Ovary (tissue), 9 donors: ENCODE measurements around the gene PCBP3. TPM values are rescaled to one million over a fixed set of nuclear protein-coding genes. Genes with fewer than 3 reads are reported as not detected.

Experiments
- DNase-seq, 5 donors: peaks; one replicate each; pipeline ENCODE4 v3.0.0-alpha.2; 2019 to 2020
- H3K27ac ChIP-seq, 2 donors: fragments of 200-600 bp; one replicate each; pipeline versions ENCODE4 v1.5.1 to v1.8.0; 2019 to 2022
- H3K27me3 ChIP-seq: fragments of 200-600 bp; one replicate; pipeline ENCODE4 v1.8.0; 2022
- H3K36me3 ChIP-seq: fragments of 200-600 bp; sonication (generic); one replicate; pipeline ENCODE4 v1.5.1; 2019
- H3K4me1 ChIP-seq: one replicate; pipeline ENCODE4 v1.8.1; 2013; ENCODE audit warnings: mild to moderate bottlenecking, moderate library complexity; ENCODE audit not compliant: insufficient read depth
- H3K4me3 ChIP-seq: fragments of 200-600 bp; sonication (generic); one replicate; pipeline ENCODE4 v1.5.1; 2017
- H3K9me3 ChIP-seq, 2 donors: fragments of 200-600 bp in 1 of 2; sonication (generic) in 1 of 2; one replicate each; pipeline versions ENCODE4 v1.5.1 to v1.8.1; 2013 to 2019; ENCODE audit warnings: mild to moderate bottlenecking in 1 of 2, moderate library complexity in 1 of 2
- EP300 ChIP-seq: sonication (generic); formaldehyde crosslinking; IDR thresholded peaks from one replicate; pipeline ENCODE4 v1.6.1; 2017; ENCODE audit warnings: antibody characterized with exemption
- POLR2A ChIP-seq: fragments of 450-650 bp; IDR thresholded peaks from one replicate; pipeline ENCODE4 v1.6.1; 2017; ENCODE audit warnings: antibody characterized with exemption, mild to moderate bottlenecking, moderate library complexity
- WGBS, 3 donors: extraction: QIAGEN DNeasy Blood & Tissue Kit in 1 of 3; methylation state at CpG; one replicate each; pipeline versions ENCODE4 v1.1.5 to v1.1.7; 2013 to 2017; 5-methylcytosine and 5-hydroxymethylcytosine counted together
- intact Hi-C, 4 donors: fragments of 100-400 bp; cut with DNase I; formaldehyde crosslinking; loops; one replicate each; pipeline versions ENCODE4 v1.11.0 to v1.15.1; 2022 to 2023
- polyA plus RNA-seq, 2 donors: library from polyadenylated mRNA; stranded (reverse); fragments of 200-250 nt in 1 of 2; fragments of 350-450 nt in 1 of 2; fragmentation: Illumina TruSeq in 1 of 2; extraction: RNeasy Lipid Tissue Mini Kit (QIAGEN cat#74804) in 1 of 2; gene quantifications; one replicate each; pipeline ENCODE4 v1.2.3, GENCODE V29; 2013 to 2014
- total RNA-seq, 7 donors: library from RNA; depleted of rRNA in 2 of 7; stranded (reverse); fragments of >200 nt in 2 of 7; fragmentation: NEBNext Ultra II Directional in 3 of 7; extraction: Animal tissue kit (Norgen Biotek cat#: 25700) in 3 of 7; gene quantifications; one replicate each; pipeline versions ENCODE4 v1.1.0 to v1.2.4, GENCODE V29; 2016 to 2023
- TF ChIP-seq, protein P1 (sequence below), 3 donors: fragments of 450-650 bp in 2 of 3; fragments of 200-600 bp in 1 of 3; IDR thresholded peaks; one replicate each; pipeline versions ENCODE4 v1.5.1 to v1.8.0; 2016 to 2022; ENCODE audit warnings: antibody characterized with exemption in 3 of 3, mild to moderate bottlenecking in 1 of 3
- donor health status: DM: no; HTN: no; CAD: no; lungs with moderate emphysema.
- donor health status: DM: no; HTN: no; CAD: no.
- donor health status: Bipolar disorder and iron deficiency.
- donor health status: DM: yes; HTN: yes; CAD: no.
- donor health status: DM: no; HTN: no; CAD: no.
- donor health status: DM: yes; HTN: yes; CAD: no.

The PCBP3 gene
- total and polyA plus RNA-seq, 9 donors = 2.4 to 10.1 (median 5.4) TPM

DNA sequence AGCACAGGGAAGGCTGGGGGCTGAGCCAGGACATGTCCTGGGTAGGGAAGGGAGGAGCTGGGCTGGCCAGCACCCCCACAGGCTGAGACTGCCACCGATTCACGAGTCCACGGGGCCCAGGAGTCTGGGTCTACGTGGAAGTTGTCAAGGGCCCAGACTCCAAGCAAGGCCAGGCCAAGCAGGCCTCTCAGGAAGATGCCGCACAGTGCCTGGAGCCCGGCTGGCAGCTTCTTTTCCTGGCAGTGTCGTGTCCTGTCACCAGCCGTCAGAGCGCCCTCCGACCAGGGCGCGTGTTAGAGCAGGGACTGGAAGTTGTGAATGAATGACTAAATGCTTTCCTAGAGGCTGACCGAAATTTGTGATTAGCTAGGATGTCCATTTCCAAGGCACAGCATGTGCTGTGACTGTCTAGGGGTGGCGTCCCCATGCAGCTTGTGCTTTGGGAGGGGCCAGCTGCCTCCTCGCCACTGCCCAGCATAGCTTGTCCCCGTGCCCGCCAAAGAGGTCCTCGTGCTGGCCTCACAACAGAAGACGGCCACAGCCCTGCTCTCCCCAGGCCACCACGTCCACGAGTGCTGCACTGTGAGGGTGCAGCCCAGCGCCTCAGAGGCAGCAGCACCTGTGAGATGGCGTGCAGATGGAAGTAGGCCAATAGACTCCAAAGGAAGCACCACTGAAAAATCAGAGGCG is 190.6 kb downstream of the PCBP3 start:
- WGBS, 3 donors = 89 to 94% (median 93%) methylated on average over 24 of the region's 24 CpGs
- H3K27ac ChIP-seq = no peak overlapping the region
- TF ChIP-seq EP300 (no peak), POLR2A (no peak)
- TF ChIP-seq, protein P1, sequence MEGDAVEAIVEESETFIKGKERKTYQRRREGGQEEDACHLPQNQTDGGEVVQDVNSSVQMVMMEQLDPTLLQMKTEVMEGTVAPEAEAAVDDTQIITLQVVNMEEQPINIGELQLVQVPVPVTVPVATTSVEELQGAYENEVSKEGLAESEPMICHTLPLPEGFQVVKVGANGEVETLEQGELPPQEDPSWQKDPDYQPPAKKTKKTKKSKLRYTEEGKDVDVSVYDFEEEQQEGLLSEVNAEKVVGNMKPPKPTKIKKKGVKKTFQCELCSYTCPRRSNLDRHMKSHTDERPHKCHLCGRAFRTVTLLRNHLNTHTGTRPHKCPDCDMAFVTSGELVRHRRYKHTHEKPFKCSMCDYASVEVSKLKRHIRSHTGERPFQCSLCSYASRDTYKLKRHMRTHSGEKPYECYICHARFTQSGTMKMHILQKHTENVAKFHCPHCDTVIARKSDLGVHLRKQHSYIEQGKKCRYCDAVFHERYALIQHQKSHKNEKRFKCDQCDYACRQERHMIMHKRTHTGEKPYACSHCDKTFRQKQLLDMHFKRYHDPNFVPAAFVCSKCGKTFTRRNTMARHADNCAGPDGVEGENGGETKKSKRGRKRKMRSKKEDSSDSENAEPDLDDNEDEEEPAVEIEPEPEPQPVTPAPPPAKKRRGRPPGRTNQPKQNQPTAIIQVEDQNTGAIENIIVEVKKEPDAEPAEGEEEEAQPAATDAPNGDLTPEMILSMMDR (IDR thresholded peaks at IDR 0.05) = no peak
- no peaks in the 10 kb centered on the region for H3K9me3 ChIP-seq
- intact Hi-C loops = no loop called here
- H3K36me3 ChIP-seq = no peaks in the 10 kb centered on the region
- no peak for DNase-seq
- no peak overlapping the region for H3K4me3 ChIP-seq
- H3K27me3 ChIP-seq = no peaks in the 10 kb centered on the region
- no peaks in the 10 kb centered on the region for H3K4me1 ChIP-seq

DNA sequence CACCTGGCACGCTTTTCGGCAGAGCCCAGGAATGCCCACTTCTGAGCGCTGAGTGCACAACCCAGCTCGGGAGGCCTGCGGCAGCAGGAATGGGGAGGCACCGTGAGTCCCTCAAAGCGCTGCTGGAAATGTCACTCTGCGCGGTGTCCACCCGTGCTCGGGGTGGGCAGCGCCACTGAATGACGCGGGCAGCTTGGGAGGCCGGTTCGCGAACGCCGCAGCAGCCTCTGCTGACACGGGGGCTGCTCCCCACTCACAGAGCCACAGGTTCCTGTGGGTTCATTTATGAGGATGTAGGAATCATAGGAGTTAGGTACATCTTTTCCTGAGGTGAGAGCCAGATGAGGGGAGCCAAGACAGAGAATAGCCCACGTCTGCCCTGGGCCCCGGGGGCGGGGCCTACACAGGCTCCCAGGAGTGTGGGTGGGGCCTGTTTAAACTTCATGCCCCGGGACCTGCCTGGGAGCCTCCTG is 191.3 kb downstream of the PCBP3 start:
- no peaks in the 10 kb centered on the region for H3K4me1 ChIP-seq
- H3K9me3 ChIP-seq = no peaks in the 10 kb centered on the region
- H3K36me3 ChIP-seq = no peaks in the 10 kb centered on the region
- DNase-seq = no peak
- TF ChIP-seq EP300 = no peak
- TF ChIP-seq, protein P1 (IDR thresholded peaks at IDR 0.05) = no peak
- no peak for TF ChIP-seq POLR2A
- no peaks in the 10 kb centered on the region for H3K27me3 ChIP-seq
- 89 to 91% (median 91%) methylated on average over 24 of the region's 24 CpGs for WGBS, 3 donors
- H3K27ac ChIP-seq = no peak overlapping the region
- intact Hi-C loops = no loop called here
- no peak overlapping the region for H3K4me3 ChIP-seq

DNA sequence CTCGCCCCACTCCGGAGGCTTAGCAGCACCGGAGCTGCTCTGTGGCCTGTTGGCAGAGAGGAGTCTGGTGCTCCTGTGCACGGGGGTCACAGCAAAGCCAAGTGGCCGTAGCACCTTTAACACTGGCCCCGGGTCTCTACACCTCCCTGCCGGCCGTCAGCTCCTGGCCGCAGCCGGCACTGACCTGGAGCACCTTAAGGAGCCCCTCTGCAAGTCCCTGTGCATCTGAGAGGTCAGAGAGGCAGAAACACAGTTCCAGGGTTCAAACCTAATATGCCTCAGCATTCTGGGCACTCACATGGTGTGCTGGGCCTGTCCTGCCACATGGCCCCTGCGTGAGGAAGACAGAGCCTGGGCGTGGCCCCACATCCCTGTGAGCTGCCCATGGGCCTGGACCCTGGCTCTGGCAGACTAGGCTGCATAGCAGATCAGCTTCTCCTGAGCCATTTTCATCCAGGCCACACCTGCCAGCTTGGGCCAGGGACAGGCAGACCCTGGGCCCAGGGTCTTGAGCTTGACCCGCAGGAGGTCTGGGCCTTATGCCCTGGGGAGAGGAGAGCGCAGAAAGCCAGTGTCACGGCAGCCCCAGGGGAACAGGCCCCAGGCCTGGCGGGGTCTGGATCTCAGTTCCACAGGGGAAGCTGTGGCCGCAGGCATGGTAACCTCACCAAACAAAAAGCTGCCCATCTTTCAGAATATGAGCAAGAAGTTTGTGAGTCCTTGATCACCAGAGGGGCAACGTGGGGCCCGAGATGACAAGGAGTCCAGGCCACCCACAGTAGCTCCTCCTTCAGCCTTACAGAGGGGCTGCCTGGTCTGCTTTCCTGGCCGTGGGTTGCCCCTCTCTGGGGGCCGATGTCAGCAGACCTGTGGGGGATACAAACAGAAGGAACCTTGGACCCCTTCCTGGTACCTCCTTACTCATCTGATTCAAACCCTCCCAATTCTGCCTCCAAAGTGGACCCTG is 192.1 kb downstream of the PCBP3 start:
- no peaks in the 10 kb centered on the region for H3K4me1 ChIP-seq
- TF ChIP-seq, protein P1 (IDR thresholded peaks at IDR 0.05) = no peak
- TF ChIP-seq EP300 (no peak), POLR2A (no peak)
- WGBS, 3 donors = 86 to 90% (median 90%) methylated on average over 14 to 21 of the region's 21 CpGs
- no peak overlapping the region for H3K4me3 ChIP-seq
- no peaks in the 10 kb centered on the region for H3K27me3 ChIP-seq
- no peaks in the 10 kb centered on the region for H3K36me3 ChIP-seq
- intact Hi-C loops = no loop called here
- no peak overlapping the region for H3K27ac ChIP-seq
- no peaks in the 10 kb centered on the region for H3K9me3 ChIP-seq
- DNase-seq = no peak

DNA sequence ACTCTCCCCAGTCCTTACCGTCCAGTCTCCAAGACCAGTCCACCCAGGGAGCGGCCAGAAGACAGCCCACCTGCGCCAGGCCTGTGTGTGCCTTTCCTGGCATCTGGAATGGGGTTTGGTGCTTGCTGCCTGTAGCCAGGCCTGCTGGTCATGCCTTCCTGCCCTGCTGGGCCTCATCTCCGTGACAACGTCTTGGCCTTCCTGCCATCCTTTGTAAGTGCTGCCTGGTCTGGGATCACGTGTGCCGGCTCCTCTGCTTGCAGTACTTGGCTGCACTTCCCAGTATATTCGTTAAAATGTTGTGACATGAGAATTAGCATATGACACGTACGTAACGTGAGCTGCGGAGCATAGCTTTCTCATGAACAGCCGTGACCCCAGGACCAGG is 192.7 kb downstream of the PCBP3 start:
- WGBS, 3 donors = 66 to 73% (median 71%) methylated on average over 13 of the region's 13 CpGs
- Histone ChIP-seq H3K27me3 (no peaks in the 10 kb centered on the region), H3K4me1 (no peaks in the 10 kb centered on the region), H3K27ac (no peak overlapping the region), H3K9me3 (peaks cover 0 to 4% of the 10 kb centered on the region in 2 donors), H3K36me3 (no peaks in the 10 kb centered on the region), H3K4me3 (no peak overlapping the region)
- TF ChIP-seq EP300 = no peak
- TF ChIP-seq, protein P1 (IDR thresholded peaks at IDR 0.05) = no peak
- no peak for TF ChIP-seq POLR2A
- intact Hi-C loops = no loop called here
- no peak for DNase-seq
